SK-N-SH (cell line): ENCODE data around the gene MACROD2. TPM values are rescaled to one million over a fixed set of nuclear protein-coding genes. Genes with fewer than 3 reads are reported as not detected.

ENCODE experiments used
- CTCF ChIA-PET: fragments of 300-600, 350-600 bp; formaldehyde crosslinking; extraction: SDS; loops from one replicate; lab custom pipeline; 2021; lab: Yijun Ruan, JAX
- POLR2A ChIA-PET: fragments of 350-600 bp; sonication (Branson Sonifier 250); formaldehyde crosslinking; extraction: SDS; loops from one replicate; lab custom pipeline; 2020; ENCODE audit warnings: antibody characterized with exemption, inconsistent platforms; lab: Yijun Ruan, JAX
- DNase-seq: peaks from one replicate; pipeline ENCODE4 v3.0.0; 2012
- H2AFZ ChIP-seq: fragments of 200-600 bp; sonication (generic); 2 replicates; pipeline ENCODE4 v1.8.1; 2016; ENCODE audit warnings: antibody characterized with exemption, mild to moderate bottlenecking, low read depth
- H3F3A ChIP-seq: fragments of 200-600 bp; sonication (generic); replicated peaks from 2 replicates; pipeline ENCODE3; 2016; ENCODE audit warnings: antibody characterized with exemption, mild to moderate bottlenecking; ENCODE audit not compliant: insufficient read depth
- H3K27ac ChIP-seq, 2 experiments: fragments of 200-500 bp in 1 of 2; fragments of 200-600 bp in 1 of 2; sonication (Bioruptor generic) in 1 of 2; sonication (generic), shearing (Covaris generic) in 1 of 2; 2 replicates each; pipeline versions ENCODE4 v1.5.1 to v1.6.1; 2014 to 2016; ENCODE audit warnings: low read depth in 2 of 2, inconsistent platforms in 1 of 2, low read length in 1 of 2, mild to moderate bottlenecking in 1 of 2, mixed read lengths in 1 of 2
- H3K27me3 ChIP-seq: fragments of 200-600 bp; sonication (generic), shearing (Covaris generic); 2 replicates; pipeline ENCODE4 v1.6.1; 2016; ENCODE audit warnings: mixed run types; ENCODE audit not compliant: insufficient read depth
- H3K36me3 ChIP-seq, 2 experiments: fragments of 200-500 bp in 1 of 2; fragments of 200-600 bp in 1 of 2; sonication (Bioruptor generic) in 1 of 2; sonication (generic) in 1 of 2; replicated peaks in 1 of 2; 2 replicates each; pipeline versions ENCODE3 to v1.5.1; 2014 to 2016; ENCODE audit warnings: low read length in 1 of 2, mild to moderate bottlenecking in 1 of 2; ENCODE audit not compliant: insufficient read depth in 2 of 2, control insufficient read depth in 1 of 2
- H3K4me1 ChIP-seq, 2 experiments: fragments of 200-500 bp in 1 of 2; fragments of 200-600 bp in 1 of 2; sonication (Bioruptor generic) in 1 of 2; sonication (generic), shearing (Covaris generic) in 1 of 2; 2 replicates each; pipeline versions ENCODE4 v1.5.1 to v1.6.1; 2014 to 2016; ENCODE audit warnings: low read depth in 1 of 2, low read length in 1 of 2, mixed run types in 1 of 2; ENCODE audit not compliant: insufficient read depth in 2 of 2, control insufficient read depth in 1 of 2
- H3K4me2 ChIP-seq: fragments of 200-600 bp; sonication (generic), shearing (Covaris generic); 2 replicates; pipeline ENCODE4 v1.6.1; 2017; ENCODE audit warnings: mixed run types
- H3K4me3 ChIP-seq, 2 experiments: fragments of 200-500 bp in 1 of 2; fragments of 200-600 bp in 1 of 2; sonication (Bioruptor generic) in 1 of 2; sonication (generic), shearing (Covaris generic) in 1 of 2; 2 replicates each; pipeline versions ENCODE4 v1.5.1 to v1.8.1; 2014 to 2016; ENCODE audit warnings: low read depth in 2 of 2, inconsistent platforms in 1 of 2, low read length in 1 of 2, mild to moderate bottlenecking in 1 of 2, mixed read lengths in 1 of 2, moderate library complexity in 1 of 2
- H3K79me2 ChIP-seq: fragments of 200-600 bp; sonication (generic); 2 replicates; pipeline ENCODE4 v1.8.1; 2017; ENCODE audit warnings: mild to moderate bottlenecking; ENCODE audit not compliant: insufficient read depth
- H3K9ac ChIP-seq: fragments of 200-600 bp; sonication (generic); 2 replicates; pipeline ENCODE4 v1.6.1; 2017; ENCODE audit warnings: mixed run types
- H3K9me2 ChIP-seq: fragments of 200-600 bp; sonication (generic); 2 replicates; pipeline ENCODE4 v1.6.1; 2017; ENCODE audit warnings: mixed run types
- H3K9me3 ChIP-seq: fragments of 200-600 bp; sonication (generic); 2 replicates; pipeline ENCODE4 v1.6.1; 2017; ENCODE audit warnings: mixed run types, mild to moderate bottlenecking, moderate library complexity
- H4K20me1 ChIP-seq: fragments of 200-600 bp; sonication (generic); 2 replicates; pipeline ENCODE4 v1.6.1; 2017; ENCODE audit warnings: mild to moderate bottlenecking, mixed run types; ENCODE audit not compliant: insufficient read depth
- CHD2 ChIP-seq: fragments of 150-350 bp; IDR thresholded peaks from 2 replicates; pipeline ENCODE4 v1.6.1; 2018; ENCODE audit warnings: low read length; ENCODE audit not compliant: partially characterized antibody
- EP300 ChIP-seq, 2 experiments: IDR thresholded peaks; 2 replicates each; pipeline versions ENCODE4 v1.4.0 to v1.6.1; 2012; ENCODE audit warnings: borderline replicate concordance in 1 of 2, low read depth in 1 of 2, low read length in 1 of 2
- EZH2phosphoT487 ChIP-seq: fragments of 200-600 bp; sonication (generic); IDR thresholded peaks from 2 replicates; pipeline ENCODE4 v1.6.1; 2017; ENCODE audit warnings: low read depth, mixed run types, mild to moderate bottlenecking, antibody characterized with exemption, moderate library complexity, borderline replicate concordance
- FOXJ3 ChIP-seq: sonication (generic); formaldehyde crosslinking; IDR thresholded peaks from 2 replicates; pipeline ENCODE4 v1.5.1; 2020; ENCODE audit warnings: mild to moderate bottlenecking, missing genetic modification reagents
- FOXM1 ChIP-seq: IDR thresholded peaks from 2 replicates; pipeline ENCODE4 v1.4.0; 2012; ENCODE audit warnings: low read depth, mild to moderate bottlenecking
- GATA2 ChIP-seq: sonication (generic); formaldehyde crosslinking; IDR thresholded peaks from 2 replicates; pipeline ENCODE4 v1.5.0; 2020; ENCODE audit warnings: mild to moderate bottlenecking, missing genetic modification reagents
- JUND ChIP-seq: IDR thresholded peaks from 2 replicates; pipeline ENCODE4 v1.4.0; 2012
- MEF2A ChIP-seq: IDR thresholded peaks from 2 replicates; pipeline ENCODE4 v1.4.0; 2012; ENCODE audit warnings: low read depth, borderline replicate concordance
- NRF1 ChIP-seq: IDR thresholded peaks from 2 replicates; pipeline ENCODE4 v1.6.1; 2012; ENCODE audit warnings: low read depth, mild to moderate bottlenecking, low read length
- POLR2AphosphoS5 ChIP-seq: IDR thresholded peaks from 2 replicates; pipeline ENCODE4 v1.6.1; 2012; ENCODE audit warnings: low read depth, low read length
- RCOR1 ChIP-seq: fragments of 150-350 bp; IDR thresholded peaks from 2 replicates; pipeline ENCODE4 v1.6.1; 2017; ENCODE audit warnings: antibody characterized with exemption, low read length
- SIN3A ChIP-seq: IDR thresholded peaks from 2 replicates; pipeline ENCODE4 v1.6.1; 2012; ENCODE audit warnings: low read depth, mild to moderate bottlenecking, low read length, moderate library complexity, borderline replicate concordance
- SMC3 ChIP-seq: IDR thresholded peaks from 2 replicates; pipeline ENCODE4 v1.6.1; 2012; ENCODE audit warnings: low read depth, low read length, improper control_type of control experiment
- TAF1 ChIP-seq: IDR thresholded peaks from 2 replicates; pipeline ENCODE4 v1.6.1; 2012; ENCODE audit warnings: low read depth, mild to moderate bottlenecking, low read length, moderate library complexity, borderline replicate concordance
- YY1 ChIP-seq: IDR thresholded peaks from 2 replicates; pipeline ENCODE4 v1.4.0; 2012; ENCODE audit warnings: low read depth, mild to moderate bottlenecking
- WGBS: methylation state at CpG from one replicate; pipeline ENCODE4 v1.1.6; 2017; ENCODE audit warnings: low lambda C conversion rate; 5-methylcytosine and 5-hydroxymethylcytosine counted together
- polyA plus RNA-seq, 3 experiments: library from polyadenylated mRNA; depleted of rRNA; stranded (reverse); fragments of >200 nt; gene quantifications; 2 replicates each; pipeline ENCODE4 v1.2.3, GENCODE V29; 2012
- TF ChIP-seq, protein P1 (sequence below): fragments of 200-600 bp; sonication (generic); IDR thresholded peaks from 2 replicates; pipeline ENCODE4 v1.6.1; 2017; ENCODE audit warnings: antibody characterized with exemption, mild to moderate bottlenecking, moderate library complexity
- TF ChIP-seq, protein P2 (sequence below): IDR thresholded peaks from 2 replicates; pipeline ENCODE4 v1.4.0; 2012; ENCODE audit warnings: low read depth, borderline replicate concordance
- TF ChIP-seq, protein P3 (sequence below): fragments of 150-350 bp; IDR thresholded peaks from 2 replicates; pipeline ENCODE4 v1.6.1; 2017; ENCODE audit warnings: antibody characterized with exemption, low read length, low read depth, borderline replicate concordance

MACROD2 gene
- polyA plus RNA-seq, 1 of the 3 experiments (the other 2 are of a cell fraction), result 0.33 TPM

DNA sequence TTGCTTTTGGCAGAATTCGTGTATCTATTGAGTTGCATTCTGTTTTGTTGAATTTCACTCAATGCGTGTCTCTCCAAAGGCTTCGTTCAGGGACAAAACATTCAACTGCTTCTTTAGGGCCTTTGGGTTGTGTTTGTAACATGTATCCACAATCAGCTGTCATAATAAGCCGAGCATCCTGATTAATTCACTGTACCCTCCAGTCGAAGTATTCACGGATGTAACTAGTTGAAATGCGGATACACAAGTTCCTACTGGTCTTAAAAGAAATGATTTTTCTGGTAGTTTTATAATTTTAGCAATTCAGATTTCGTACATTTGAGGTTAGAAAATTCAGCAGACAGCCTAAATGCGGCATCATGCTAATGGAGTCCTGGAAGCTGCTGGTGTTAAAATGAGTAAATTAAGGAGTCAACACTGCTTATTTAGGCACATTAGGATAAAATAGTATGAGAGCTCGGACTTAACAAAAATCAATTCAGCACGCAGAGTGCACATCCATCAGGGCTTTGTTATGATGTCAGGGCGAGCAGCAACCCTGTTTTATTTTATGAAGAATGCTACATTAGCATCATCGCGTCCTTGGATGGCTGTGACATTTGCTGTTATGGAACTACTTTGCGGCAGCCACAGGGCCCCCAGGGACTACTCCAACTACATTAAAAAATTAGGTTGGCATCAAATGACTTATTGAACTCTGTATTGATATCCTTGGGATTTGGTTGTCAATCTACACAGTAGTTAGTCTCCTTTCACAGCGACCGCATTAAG is 831.4 kb downstream of the MACROD2 start (continued):
- TF ChIP-seq SMC3 (no peak), MEF2A (no peak), SIN3A (no peak)

DNA sequence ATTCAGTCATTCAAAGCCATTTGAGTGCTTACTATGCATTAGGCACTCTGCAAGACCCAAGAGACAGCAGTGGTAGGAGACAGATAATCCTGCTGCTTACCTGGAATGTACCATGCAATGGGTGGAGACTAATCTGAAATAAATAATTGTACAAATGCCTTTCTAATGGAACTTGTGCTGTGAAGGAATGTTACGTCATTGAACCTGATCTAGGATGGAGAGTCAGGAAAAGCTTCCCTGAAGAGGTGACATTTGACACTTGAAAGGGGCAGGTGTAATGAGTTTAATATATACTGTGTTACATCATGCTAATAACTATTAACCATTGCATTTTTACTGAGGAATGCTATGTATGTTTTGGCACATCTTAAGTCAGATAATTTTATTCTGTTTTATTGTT is 833.1 kb downstream of the MACROD2 start:
- CTCF ChIA-PET, result interaction anchor here (1.0 kb wide), 1 partner anchor 13 kb away, joined by 3 read pairs; no protein-coding TSS in a partner anchor
- POLR2A ChIA-PET, result no interaction called here
- Histone ChIP-seq H3F3A (no peaks in the 10 kb centered on the region), H3K4me3 (no peak overlapping the region), H3K27me3 (no peaks in the 10 kb centered on the region), H3K9me3 (no peaks in the 10 kb centered on the region), H3K27ac (no peak overlapping the region), H4K20me1 (no peaks in the 10 kb centered on the region), H3K79me2 (no peaks in the 10 kb centered on the region), H3K36me3 (no peaks in the 10 kb centered on the region), H3K9me2 (no peaks in the 10 kb centered on the region), H3K4me1 (no peaks in the 10 kb centered on the region), H2AFZ (no peak overlapping the region), H3K9ac (no peak overlapping the region), H3K4me2 (no peak overlapping the region)
- WGBS, result 100% methylated on average over 1 of the region's 1 CpG
- DNase-seq, result no peak
- TF ChIP-seq, protein P1, sequence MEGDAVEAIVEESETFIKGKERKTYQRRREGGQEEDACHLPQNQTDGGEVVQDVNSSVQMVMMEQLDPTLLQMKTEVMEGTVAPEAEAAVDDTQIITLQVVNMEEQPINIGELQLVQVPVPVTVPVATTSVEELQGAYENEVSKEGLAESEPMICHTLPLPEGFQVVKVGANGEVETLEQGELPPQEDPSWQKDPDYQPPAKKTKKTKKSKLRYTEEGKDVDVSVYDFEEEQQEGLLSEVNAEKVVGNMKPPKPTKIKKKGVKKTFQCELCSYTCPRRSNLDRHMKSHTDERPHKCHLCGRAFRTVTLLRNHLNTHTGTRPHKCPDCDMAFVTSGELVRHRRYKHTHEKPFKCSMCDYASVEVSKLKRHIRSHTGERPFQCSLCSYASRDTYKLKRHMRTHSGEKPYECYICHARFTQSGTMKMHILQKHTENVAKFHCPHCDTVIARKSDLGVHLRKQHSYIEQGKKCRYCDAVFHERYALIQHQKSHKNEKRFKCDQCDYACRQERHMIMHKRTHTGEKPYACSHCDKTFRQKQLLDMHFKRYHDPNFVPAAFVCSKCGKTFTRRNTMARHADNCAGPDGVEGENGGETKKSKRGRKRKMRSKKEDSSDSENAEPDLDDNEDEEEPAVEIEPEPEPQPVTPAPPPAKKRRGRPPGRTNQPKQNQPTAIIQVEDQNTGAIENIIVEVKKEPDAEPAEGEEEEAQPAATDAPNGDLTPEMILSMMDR, result no peak
- TF ChIP-seq EZH2phosphoT487 (no peak), TAF1 (no peak), YY1 (no peak), FOXM1 (no peak), SMC3 (no peak)
- TF ChIP-seq, protein P2, sequence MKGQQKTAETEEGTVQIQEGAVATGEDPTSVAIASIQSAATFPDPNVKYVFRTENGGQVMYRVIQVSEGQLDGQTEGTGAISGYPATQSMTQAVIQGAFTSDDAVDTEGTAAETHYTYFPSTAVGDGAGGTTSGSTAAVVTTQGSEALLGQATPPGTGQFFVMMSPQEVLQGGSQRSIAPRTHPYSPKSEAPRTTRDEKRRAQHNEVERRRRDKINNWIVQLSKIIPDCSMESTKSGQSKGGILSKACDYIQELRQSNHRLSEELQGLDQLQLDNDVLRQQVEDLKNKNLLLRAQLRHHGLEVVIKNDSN, result no peak
- TF ChIP-seq, protein P3, sequence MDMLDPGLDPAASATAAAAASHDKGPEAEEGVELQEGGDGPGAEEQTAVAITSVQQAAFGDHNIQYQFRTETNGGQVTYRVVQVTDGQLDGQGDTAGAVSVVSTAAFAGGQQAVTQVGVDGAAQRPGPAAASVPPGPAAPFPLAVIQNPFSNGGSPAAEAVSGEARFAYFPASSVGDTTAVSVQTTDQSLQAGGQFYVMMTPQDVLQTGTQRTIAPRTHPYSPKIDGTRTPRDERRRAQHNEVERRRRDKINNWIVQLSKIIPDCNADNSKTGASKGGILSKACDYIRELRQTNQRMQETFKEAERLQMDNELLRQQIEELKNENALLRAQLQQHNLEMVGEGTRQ, result no peak

DNA sequence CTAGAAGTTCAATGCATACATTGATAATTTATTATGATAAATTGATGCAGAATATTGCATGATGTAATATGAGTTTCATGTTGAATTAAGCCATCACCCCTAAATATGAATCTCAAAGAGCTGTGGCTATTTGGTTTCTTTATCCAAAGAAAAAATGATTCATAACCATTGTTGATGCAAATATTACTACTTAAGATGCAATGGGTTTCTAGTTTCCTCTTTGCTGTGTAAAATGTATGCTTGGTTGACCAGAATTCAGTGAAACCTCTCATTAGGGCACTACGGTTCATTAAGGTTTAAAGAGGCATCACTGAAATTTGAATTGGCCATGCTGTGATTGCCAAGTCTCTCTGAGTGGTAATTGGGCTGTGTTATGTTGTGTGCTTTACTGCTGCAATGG is 834.6 kb downstream of the MACROD2 start:
- H3F3A ChIP-seq, result no peaks in the 10 kb centered on the region
- no peak overlapping the region for H3K4me2 ChIP-seq
- WGBS, result 80% methylated on average over 1 of the region's 1 CpG
- H3K4me1 ChIP-seq, result no peaks in the 10 kb centered on the region
- no peaks in the 10 kb centered on the region for H3K36me3 ChIP-seq
- no peak for DNase-seq
- H3K4me3 ChIP-seq, result no peak overlapping the region
- no peak overlapping the region for H2AFZ ChIP-seq
- H3K79me2 ChIP-seq, result no peaks in the 10 kb centered on the region
- ChIA-PET POLR2A (no interaction called here), CTCF (no interaction called here)
- no peaks in the 10 kb centered on the region for H4K20me1 ChIP-seq
- H3K9me2 ChIP-seq, result no peaks in the 10 kb centered on the region
- no peaks in the 10 kb centered on the region for H3K9me3 ChIP-seq
- H3K27me3 ChIP-seq, result no peaks in the 10 kb centered on the region
- H3K27ac ChIP-seq, result no peak overlapping the region
- no peak overlapping the region for H3K9ac ChIP-seq
- TF ChIP-seq EP300 (IDR thresholded peaks at IDR 0.05; ENCODE audit: borderline replicate concordance in 1 of 2, low read depth in 1 of 2, low read length in 1 of 2) (no peak), EZH2phosphoT487 (no peak), RCOR1 (no peak), NRF1 (no peak), GATA2 (CRISPR knock-in tag) (no peak), JUND (no peak), YY1 (no peak), POLR2AphosphoS5 (no peak), FOXJ3 (no peak), CHD2 (no peak)
- TF ChIP-seq, protein P3, result no peak
- TF ChIP-seq, protein P1, result no peak
